Esophagus squamous epithelium (tissue), 5 donors: ENCODE measurements around the gene FILIP1. TPM values are rescaled to one million over a fixed set of nuclear protein-coding genes. Genes with fewer than 3 reads are reported as not detected.

Experiments
- DNase-seq: peaks from one replicate; lab custom pipeline; 2025; lab: John Stamatoyannopoulos, UW
- H3K27ac ChIP-seq, 4 donors: fragments of 200-600 bp; sonication (generic); one replicate each; pipeline ENCODE4 v1.5.1; 2016 to 2019; ENCODE audit warnings: mild to moderate bottlenecking in 1 of 4
- H3K27me3 ChIP-seq, 4 donors: fragments of 200-600 bp; sonication (generic); 1 replicate in 3 of 4; 2 replicates in 1 of 4; pipeline versions ENCODE4 v1.5.1 to v1.6.0; 2017 to 2021; ENCODE audit warnings: antibody characterized with exemption in 1 of 4
- H3K36me3 ChIP-seq, 3 donors: fragments of 200-600 bp; sonication (generic); one replicate each; pipeline ENCODE4 v1.5.1; 2016 to 2019
- H3K4me1 ChIP-seq, 3 donors: fragments of 200-600 bp; sonication (generic); one replicate each; pipeline ENCODE4 v1.5.1; 2017 to 2019
- H3K4me3 ChIP-seq, 4 donors: fragments of 200-600 bp; sonication (generic); 1 replicate in 3 of 4; 2 replicates in 1 of 4; pipeline ENCODE4 v1.5.1; 2016 to 2019; ENCODE audit warnings: mild to moderate bottlenecking in 2 of 4, moderate library complexity in 1 of 4
- H3K9me3 ChIP-seq, 3 donors: fragments of 200-600 bp; sonication (generic); one replicate each; pipeline ENCODE4 v1.5.1; 2016 to 2019
- CTCF ChIP-seq, 6 experiments: fragments of 450-650 bp in 4 of 6; fragments of 200-600 bp in 2 of 6; sonication (generic) in 2 of 6; IDR thresholded peaks; one replicate each; pipeline ENCODE4 v1.5.1; 2016 to 2019; ENCODE audit warnings: antibody characterized with exemption in 6 of 6, mild to moderate bottlenecking in 4 of 6, moderate library complexity in 4 of 6
- POLR2A ChIP-seq, 4 donors: fragments of 450-650 bp; IDR thresholded peaks; one replicate each; pipeline ENCODE4 v1.6.1; 2017; ENCODE audit warnings: antibody characterized with exemption in 4 of 4, mild to moderate bottlenecking in 4 of 4, moderate library complexity in 3 of 4
- WGBS, 2 donors: methylation state at CpG; one replicate each; pipeline ENCODE4 v1.1.5; 2018; 5-methylcytosine and 5-hydroxymethylcytosine counted together
- intact Hi-C: fragments of 100-400 bp; cut with DNase I; formaldehyde crosslinking; loops from one replicate; pipeline ENCODE4 v1.15.0; 2022
- total RNA-seq, 4 donors: library from RNA; depleted of rRNA; stranded (reverse); fragments of >200 nt; gene quantifications; one replicate each; pipeline ENCODE4 v1.1.0, GENCODE V29; 2016
- donor health status: DM: yes; HTN: yes; CAD: no.

The FILIP1 gene
- total RNA-seq, 4 donors from 2014 or later: 0.49 to 13.4 (median 2.3) TPM

GRCh38 chr6:75483136-75483952 is 10.3 kb downstream of the FILIP1 start:
- Histone ChIP-seq H3K27ac (peak overlapping the region in 1 of 4 donors; percentile 31), H3K4me1 (peaks cover 0 to 42% (median 16%) of the 10 kb centered on the region in 3 donors), H3K27me3 (no peaks in the 10 kb centered on the region), H3K4me3 (no peak overlapping the region), H3K36me3 (no peaks in the 10 kb centered on the region), H3K9me3 (no peaks in the 10 kb centered on the region)
- 54 to 59% methylated on average over 3 of the region's 3 CpGs for WGBS, 2 donors
- DNase-seq: no peak
- TF ChIP-seq CTCF (IDR thresholded peaks at IDR 0.05): no peak
- no peak for TF ChIP-seq POLR2A (IDR thresholded peaks at IDR 0.05)
- intact Hi-C loops: no loop called here

- H3K4me1 ChIP-seq: peaks cover 0 to 33% (median 16%) of the 10 kb centered on the region in 3 donors
- peak overlapping the region in 3 of 4 donors; percentile 59 to 89 (median 72) for H3K27ac ChIP-seq
- WGBS, 2 donors: 67 to 75% methylated on average over 4 of the region's 4 CpGs
- DNase-seq: no peak
- H3K27me3 ChIP-seq: no peaks in the 10 kb centered on the region
- no peak for TF ChIP-seq POLR2A (IDR thresholded peaks at IDR 0.05)
- no peak for TF ChIP-seq CTCF (IDR thresholded peaks at IDR 0.05)
- H3K9me3 ChIP-seq: no peaks in the 10 kb centered on the region
- H3K36me3 ChIP-seq: no peaks in the 10 kb centered on the region
- intact Hi-C loops: no loop called here
- H3K4me3 ChIP-seq: no peak overlapping the region
These were observed 11.5 kb downstream of the FILIP1 start for GRCh38 chr6:75481936-75482593.

- no peak for DNase-seq
These were observed 12.2 kb downstream of the FILIP1 start for GRCh38 chr6:75481394-75481793.

GRCh38 chr6:75480425-75480824 is 13.2 kb downstream of the FILIP1 start:
- Histone ChIP-seq H3K27ac (peak overlapping the region in 3 of 4 donors; percentile 59 to 89 (median 72)), H3K4me3 (no peak overlapping the region), H3K9me3 (no peaks in the 10 kb centered on the region), H3K27me3 (no peaks in the 10 kb centered on the region), H3K4me1 (peaks cover 0 to 27% (median 16%) of the 10 kb centered on the region in 3 donors), H3K36me3 (no peaks in the 10 kb centered on the region)
- intact Hi-C loops: no loop called here
- 29 to 45% methylated on average over 1 of the region's 1 CpG for WGBS, 2 donors
- no peak for DNase-seq
- TF ChIP-seq CTCF (IDR thresholded peaks at IDR 0.05) (no peak), POLR2A (IDR thresholded peaks at IDR 0.05) (no peak)

More at GRCh38 chr6:75481394-75481793, 12.2 kb downstream of the FILIP1 start:
- Histone ChIP-seq H3K4me3 (no peak overlapping the region), H3K27me3 (no peaks in the 10 kb centered on the region), H3K9me3 (no peaks in the 10 kb centered on the region), H3K4me1 (peaks cover 0 to 27% (median 16%) of the 10 kb centered on the region in 3 donors), H3K27ac (peak overlapping the region in 3 of 4 donors; percentile 59 to 89 (median 72)), H3K36me3 (no peaks in the 10 kb centered on the region)
- WGBS, 2 donors: 43% methylated on average over 1 of the region's 1 CpG
- no peak for TF ChIP-seq CTCF (IDR thresholded peaks at IDR 0.05)
- intact Hi-C loops: no loop called here

- Histone ChIP-seq H3K9me3 (no peaks in the 10 kb centered on the region), H3K4me3 (no peak overlapping the region), H3K4me1 (peaks cover 0 to 27% (median 16%) of the 10 kb centered on the region in 3 donors), H3K27ac (no peak overlapping the region), H3K36me3 (no peaks in the 10 kb centered on the region), H3K27me3 (no peaks in the 10 kb centered on the region)
- DNase-seq: no peak
- TF ChIP-seq CTCF (IDR thresholded peaks at IDR 0.05) (no peak), POLR2A (IDR thresholded peaks at IDR 0.05) (no peak)
- intact Hi-C loops: no loop called here
- WGBS, 2 donors: 82 to 94% methylated on average over 6 of the region's 6 CpGs
These were observed 13.9 kb downstream of the FILIP1 start for GRCh38 chr6:75479712-75480111.
